ENCODE results near the gene PHF2.

GRCh38 chr9:93574900-93575795 is 1.2 kb upstream of the PHF2 start:
- TF ChIP-seq GATA2 (IDR thresholded peaks at IDR 0.05; ENCODE audit: low read depth, low read length) (no peak), GATA3 (IDR thresholded peaks at IDR 0.05; ENCODE audit: low read depth, low read length) (no peak)
